Epithelial cell of proximal tubule (primary cell): Measurements from ENCODE around the gene CARS2. TPM values are rescaled to one million over a fixed set of nuclear protein-coding genes. Genes with fewer than 3 reads are reported as not detected.

ENCODE experiments used
- DNase-seq: peaks from one replicate; pipeline ENCODE4 v3.0.0-alpha.2; 2011; ENCODE audit warnings: low read depth
- H3K4me3 ChIP-seq: 2 replicates; pipeline ENCODE4 v1.5.1; 2011; ENCODE audit warnings: low read depth, mild to moderate bottlenecking, low read length
- CTCF ChIP-seq: conservative IDR thresholded peaks from 2 replicates; pipeline ENCODE4 v1.5.1; 2012; ENCODE audit warnings: low read depth, mild to moderate bottlenecking, low read length
- total RNA-seq: library from RNA; depleted of rRNA; stranded (reverse); fragments of >200 nt; gene quantifications from 2 replicates; pipeline ENCODE4 v1.2.3, GENCODE V29; 2015

The CARS2 gene
- total RNA-seq, 1 donor from 2014 or later: 28.5 TPM

GRCh38 chr13:110650436-110650835 is 55.5 kb downstream of the CARS2 start:
- H3K4me3 ChIP-seq: no peak overlapping the region
- no peak for TF ChIP-seq CTCF
- DNase-seq: no peak

- no peak for DNase-seq
- no peak for TF ChIP-seq CTCF
- H3K4me3 ChIP-seq: no peak overlapping the region
Observed at GRCh38 chr13:110649551-110649950, 56.4 kb downstream of the CARS2 start.

GRCh38 chr13:110648848-110649421 is 57.0 kb downstream of the CARS2 start:
- no peak for TF ChIP-seq CTCF
- no peak for DNase-seq
- no peak overlapping the region for H3K4me3 ChIP-seq

- DNase-seq: no peak
- TF ChIP-seq CTCF: no peak
- no peak overlapping the region for H3K4me3 ChIP-seq
Observed at GRCh38 chr13:110648146-110648819, 57.6 kb downstream of the CARS2 start.

GRCh38 chr13:110647365-110647737 is 58.6 kb downstream of the CARS2 start:
- no peak for TF ChIP-seq CTCF
- no peak overlapping the region for H3K4me3 ChIP-seq
- DNase-seq: no peak

GRCh38 chr13:110646442-110647364 is 59.2 kb downstream of the CARS2 start:
- no peak overlapping the region for H3K4me3 ChIP-seq
- no peak for DNase-seq
- TF ChIP-seq CTCF: no peak
